IMR-90 (cell line): ENCODE measurements around the gene DHCR24. TPM values are rescaled to one million over a fixed set of nuclear protein-coding genes. Genes with fewer than 3 reads are reported as not detected.
A peak's percentile ranks its signal among the peaks of the same experiment; 100 is the strongest.

Source experiments
- ATAC-seq: fragments of 200-7000 bp; cut with Tn5 transposase; 2 replicates; pipeline ENCODE4 v1.9.1; 2020; ENCODE audit warnings: low read depth, mild to moderate bottlenecking, moderate library complexity
- BruUV-seq: library from RNA; stranded (reverse); fragments of 400-500 nt; replicated peaks from 2 replicates; lab custom pipeline; 2021; lab: Mats Ljungman, UMichigan
- CTCF ChIA-PET: fragments of 300-600 bp; formaldehyde crosslinking; extraction: SDS; loops from one replicate; lab custom pipeline; 2021; ENCODE audit warnings: antibody characterized with exemption; lab: Yijun Ruan, JAX
- POLR2A ChIA-PET: fragments of 300-600 bp; sonication (Branson Sonifier 250); formaldehyde crosslinking; loops from one replicate; lab custom pipeline; 2022; ENCODE audit warnings: antibody characterized with exemption; ENCODE audit not compliant: unreplicated experiment; lab: Charles Lee
- DNase-seq: peaks from one replicate; pipeline ENCODE4 v3.0.0; 2013
- H2AFZ ChIP-seq: replicated peaks from 2 replicates; pipeline ENCODE3; 2013; ENCODE audit warnings: low read length, mild to moderate bottlenecking; ENCODE audit not compliant: poor library complexity
- H2AK5ac ChIP-seq: 2 replicates; pipeline ENCODE4 v1.6.1; 2013; ENCODE audit warnings: low read depth, low read length, inconsistent platforms
- H2AK9ac ChIP-seq: replicated peaks from 2 replicates; pipeline ENCODE3; 2013; ENCODE audit warnings: mild to moderate bottlenecking, low read depth, low read length, moderate library complexity; ENCODE audit not compliant: poor library complexity
- H2BK120ac ChIP-seq: 2 replicates; pipeline ENCODE4 v1.6.1; 2013; ENCODE audit warnings: low read depth, low read length, inconsistent platforms
- H2BK15ac ChIP-seq: 3 replicates; pipeline ENCODE4 v1.6.1; 2013; ENCODE audit warnings: low read depth, low read length, inconsistent platforms
- H2BK20ac ChIP-seq: 2 replicates; pipeline ENCODE4 v1.6.1; 2013; ENCODE audit warnings: low read depth, mild to moderate bottlenecking, inconsistent platforms, low read length, moderate library complexity
- H2BK5ac ChIP-seq: 2 replicates; pipeline ENCODE4 v1.6.1; 2013; ENCODE audit warnings: mild to moderate bottlenecking, low read depth, low read length, inconsistent platforms; ENCODE audit not compliant: poor library complexity, severe bottlenecking
- H3K14ac ChIP-seq: replicated peaks from 2 replicates; pipeline ENCODE4 v1.6.1; 2013; ENCODE audit warnings: low read depth, low read length, inconsistent platforms
- H3K18ac ChIP-seq: 2 replicates; pipeline ENCODE4 v1.6.1; 2013; ENCODE audit warnings: low read depth, low read length, control low read depth
- H3K23ac ChIP-seq: 2 replicates; pipeline ENCODE4 v1.6.1; 2013; ENCODE audit warnings: low read depth, low read length, inconsistent platforms
- H3K27ac ChIP-seq: 2 replicates; pipeline ENCODE4 v1.5.1; 2013; ENCODE audit warnings: mild to moderate bottlenecking, control low read depth, low read length; ENCODE audit not compliant: insufficient read depth
- H3K27me3 ChIP-seq: 2 replicates; pipeline ENCODE4 v1.6.1; 2013; ENCODE audit warnings: low read length; ENCODE audit not compliant: control insufficient read depth, insufficient read depth
- H3K36me3 ChIP-seq: 2 replicates; pipeline ENCODE4 v1.6.1; 2013; ENCODE audit warnings: low read length, mixed read lengths; ENCODE audit not compliant: control insufficient read depth, insufficient read depth
- H3K4ac ChIP-seq: 2 replicates; pipeline ENCODE4 v1.6.1; 2013; ENCODE audit warnings: low read depth, low read length, inconsistent platforms
- H3K4me1 ChIP-seq: 2 replicates; pipeline ENCODE4 v1.6.1; 2013; ENCODE audit warnings: low read length, mixed read lengths; ENCODE audit not compliant: control insufficient read depth, insufficient read depth
- H3K4me2 ChIP-seq: 2 replicates; pipeline ENCODE4 v1.6.1; 2013; ENCODE audit warnings: low read depth, mild to moderate bottlenecking, control low read depth, low read length, moderate library complexity
- H3K4me3 ChIP-seq: 2 replicates; pipeline ENCODE4 v1.5.1; 2013; ENCODE audit warnings: low read depth, mild to moderate bottlenecking, control low read depth, low read length, moderate library complexity; ENCODE audit not compliant: insufficient read depth
- H3K56ac ChIP-seq: 2 replicates; pipeline ENCODE4 v1.6.1; 2013; ENCODE audit warnings: low read length, inconsistent platforms; ENCODE audit not compliant: insufficient read depth; ENCODE audit errors: extremely low read depth
- H3K79me1 ChIP-seq, 2 experiments: 2 replicates each; pipeline ENCODE4 v1.6.1; 2013; ENCODE audit warnings: low read length in 2 of 2, inconsistent platforms in 1 of 2, low read depth in 1 of 2
- H3K9ac ChIP-seq: 2 replicates; pipeline ENCODE4 v1.6.1; 2013; ENCODE audit warnings: low read depth, low read length, control low read depth
- H3K9me1 ChIP-seq: 2 replicates; pipeline ENCODE4 v1.6.1; 2013; ENCODE audit warnings: low read length, inconsistent platforms; ENCODE audit not compliant: insufficient read depth
- H3K9me3 ChIP-seq: 2 replicates; pipeline ENCODE4 v1.6.1; 2013; ENCODE audit warnings: low read length; ENCODE audit not compliant: control insufficient read depth, insufficient read depth
- H4K20me1 ChIP-seq: 2 replicates; pipeline ENCODE4 v1.6.1; 2013; ENCODE audit warnings: low read length, inconsistent platforms; ENCODE audit not compliant: insufficient read depth
- H4K5ac ChIP-seq: 2 replicates; pipeline ENCODE4 v1.6.1; 2013; ENCODE audit warnings: mild to moderate bottlenecking, low read depth, low read length, control low read depth
- H4K8ac ChIP-seq, 2 experiments: 2 replicates each; pipeline ENCODE4 v1.6.1; 2013; ENCODE audit warnings: low read depth in 2 of 2, low read length in 2 of 2, control low read depth in 1 of 2, inconsistent platforms in 1 of 2
- H4K91ac ChIP-seq: 2 replicates; pipeline ENCODE4 v1.6.1; 2013; ENCODE audit warnings: low read depth, low read length, inconsistent platforms; ENCODE audit not compliant: insufficient read depth
- MAFK ChIP-seq: IDR thresholded peaks from 2 replicates; pipeline ENCODE4 v1.6.1; 2012; ENCODE audit warnings: low read depth, low read length, improper control_type of control experiment
- RFX5 ChIP-seq: IDR thresholded peaks from 2 replicates; pipeline ENCODE4 v1.8.0; 2012; ENCODE audit warnings: low read depth, mild to moderate bottlenecking, low read length, moderate library complexity
- WGBS, 2 experiments: methylation state at CpG; one replicate each; pipeline versions ENCODE4 v1.1.5 to v1.1.7; 2013; ENCODE audit warnings: missing lambda C conversion rate in 2 of 2; ENCODE audit not compliant: insufficient read length in 1 of 2; ENCODE audit errors: extremely low coverage in 2 of 2; 5-methylcytosine and 5-hydroxymethylcytosine counted together
- dilution Hi-C: fragments of 300-500 bp; cut with HindIII; formaldehyde crosslinking; loops from one replicate; pipeline ENCODE4 v1.14.3; 2018; ENCODE audit warnings: low sequenced_read_pairs; ENCODE audit not compliant: unreplicated experiment
- in situ Hi-C: fragments of 300-500 bp; cut with MboI; formaldehyde crosslinking; loops from 3 replicates; pipeline ENCODE4 v1.14.3; 2019; ENCODE audit warnings: low sequenced_read_pairs, inconsistent platforms, mixed read lengths
- intact Hi-C: fragments of 100-400 bp; cut with micrococcal nuclease; formaldehyde crosslinking; loops from 2 replicates; pipeline ENCODE4 v1.10.0; 2022
- polyA plus RNA-seq, 3 experiments: library from polyadenylated mRNA; depleted of rRNA; stranded (reverse); fragments of >200 nt; gene quantifications; 2 replicates each; pipeline ENCODE4 v1.2.3, GENCODE V29; 2012; ENCODE audit warnings: low replicate concordance in 1 of 3
- total RNA-seq: library from RNA; depleted of rRNA; stranded (reverse); fragments of >200 nt; gene quantifications from 2 replicates; pipeline ENCODE4 v1.2.3, GENCODE V29; 2012

Gene DHCR24
- total and polyA plus RNA-seq, 2 of the 4 experiments (the other 2 are of a cell fraction): 130 to 194 TPM

- POLR2A ChIA-PET: no interaction called here
- H3K36me3 ChIP-seq: no peaks in the 10 kb centered on the region
- no peak overlapping the region for H3K4ac ChIP-seq
- H3K23ac ChIP-seq: no peak overlapping the region
- no peak overlapping the region for H4K91ac ChIP-seq
- no peak overlapping the region for H3K18ac ChIP-seq
- H2BK120ac ChIP-seq: no peak overlapping the region
- H2BK20ac ChIP-seq: no peak overlapping the region
- H4K5ac ChIP-seq: no peak overlapping the region
- no peak overlapping the region for H2AK9ac ChIP-seq
- ATAC-seq (no peak), DNase-seq (no peak)
- no CpG with 5 or more reads among the region's 3 CpGs for WGBS, 2 experiments
- H3K14ac ChIP-seq: no peak overlapping the region
- dilution Hi-C loops (no loop called here), in situ Hi-C loops (no loop called here), intact Hi-C loops (no loop called here)
- no peak overlapping the region for H3K9ac ChIP-seq
- no peak overlapping the region for H2AK5ac ChIP-seq
- H3K27ac ChIP-seq: no peak overlapping the region
- no peak overlapping the region for H2BK15ac ChIP-seq
- no peak overlapping the region for H2AFZ ChIP-seq
- no peaks in the 10 kb centered on the region for H3K4me1 ChIP-seq
- peaks cover 21% of the 10 kb centered on the region for H3K27me3 ChIP-seq
- H4K20me1 ChIP-seq: no peaks in the 10 kb centered on the region
- no peak overlapping the region for H3K4me2 ChIP-seq
- H3K56ac ChIP-seq: no peak overlapping the region
- H3K9me1 ChIP-seq: no peaks in the 10 kb centered on the region
- H4K8ac ChIP-seq: no peak overlapping the region
- TF ChIP-seq RFX5 (no peak), MAFK (peak; percentile 56)
- no peak overlapping the region for H3K4me3 ChIP-seq
- BruUV-seq: no TSS peak
- no peaks in the 10 kb centered on the region for H3K79me1 ChIP-seq
- CTCF ChIA-PET: interaction anchor here (0.6 kb wide), 1 partner anchor 918 kb away, joined by 5 read pairs; no protein-coding TSS in a partner anchor
- peaks cover 13% of the 10 kb centered on the region for H3K9me3 ChIP-seq
- H2BK5ac ChIP-seq: no peak overlapping the region
These were observed 63.3 kb downstream of the DHCR24 start for GRCh38 chr1:54823670-54824069.
